ENCODE data around the gene GNAQ. TPM values are rescaled to one million over a fixed set of nuclear protein-coding genes. Genes with fewer than 3 reads are reported as not detected.

The GNAQ gene
- polyA plus RNA-seq, 1 donor (not counting 4 experiments of a cell fraction or from before 2014, with no cell fraction given) = 64.3 TPM

DNA sequence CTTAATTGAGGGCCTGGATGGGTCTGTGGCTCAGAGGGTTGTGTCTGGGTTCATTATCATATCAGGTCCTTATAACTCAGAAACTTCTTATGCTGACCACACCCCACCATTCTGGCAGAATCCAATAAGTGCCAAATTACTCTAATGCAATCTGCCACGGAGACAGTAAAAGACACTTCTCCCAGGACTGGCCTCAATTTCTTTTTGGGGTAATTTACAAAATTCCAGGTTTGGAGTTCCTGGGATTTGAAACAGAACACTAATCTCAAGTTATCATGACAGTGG lies 187.8 kb downstream of the GNAQ start:
- no peaks in the 10 kb centered on the region for H4K20me1 ChIP-seq (ENCODE audit: control insufficient read depth, extremely low read depth, insufficient read depth, low read length)
- H3K9ac ChIP-seq (ENCODE audit: control insufficient read depth, extremely low read depth, insufficient read depth, low read length) = no peak overlapping the region
- peaks cover 14% of the 10 kb centered on the region for H3K79me2 ChIP-seq (ENCODE audit: control insufficient read depth, insufficient read depth, low read length)
- DNase-seq (ENCODE audit: low read depth, low spot score) (no peak), FAIRE-seq (no peak)
- no peaks in the 10 kb centered on the region for H3K9me3 ChIP-seq (ENCODE audit: control insufficient read depth, low read depth, low read length)
- peaks cover 0 to 3% of the 10 kb centered on the region in 2 experiments for H3K36me3 ChIP-seq (ENCODE audit: control insufficient read depth in 2 of 2, extremely low read depth in 1 of 2, insufficient read depth in 2 of 2, low read length in 2 of 2)
- peaks cover 16% of the 10 kb centered on the region for H3K4me1 ChIP-seq (ENCODE audit: control insufficient read depth, extremely low read depth, insufficient read depth, low read length)
- no peak overlapping the region for H3K27ac ChIP-seq (ENCODE audit: control insufficient read depth, insufficient read depth, low read length)
- TF ChIP-seq CTCF (optimal IDR thresholded peaks at IDR 0.05 in 1 of 3, IDR thresholded peaks at IDR 0.05 in 1 of 3, conservative IDR thresholded peaks at IDR 0.05 in 1 of 3; ENCODE audit: extremely low read depth in 1 of 3, insufficient read depth in 2 of 3, low read length in 3 of 3) (no peak), EZH2 (IDR thresholded peaks at IDR 0.05; ENCODE audit: low read length) (no peak)
- H3K9me1 ChIP-seq (ENCODE audit: control insufficient read depth, extremely low read depth, insufficient read depth, low read length) = peaks cover 2% of the 10 kb centered on the region
- no peak overlapping the region for H3K4me3 ChIP-seq (ENCODE audit: control insufficient read depth in 2 of 3, extremely low read depth in 1 of 3, insufficient read depth in 2 of 3, low read depth in 1 of 3, low read length in 3 of 3)
- dilution Hi-C loops (cut with MboI; ENCODE audit: extremely low pct_ligation_motif_present, low sequenced_read_pairs) = no loop called here
- H3K27me3 ChIP-seq (ENCODE audit: control insufficient read depth, extremely low read depth, insufficient read depth, low read length) = no peaks in the 10 kb centered on the region
- H3K4me2 ChIP-seq (ENCODE audit: control insufficient read depth, extremely low read depth, insufficient read depth, low read depth, low read length) = no peak overlapping the region
- no peak overlapping the region for H2AFZ ChIP-seq (ENCODE audit: control insufficient read depth, low read length)

DNA sequence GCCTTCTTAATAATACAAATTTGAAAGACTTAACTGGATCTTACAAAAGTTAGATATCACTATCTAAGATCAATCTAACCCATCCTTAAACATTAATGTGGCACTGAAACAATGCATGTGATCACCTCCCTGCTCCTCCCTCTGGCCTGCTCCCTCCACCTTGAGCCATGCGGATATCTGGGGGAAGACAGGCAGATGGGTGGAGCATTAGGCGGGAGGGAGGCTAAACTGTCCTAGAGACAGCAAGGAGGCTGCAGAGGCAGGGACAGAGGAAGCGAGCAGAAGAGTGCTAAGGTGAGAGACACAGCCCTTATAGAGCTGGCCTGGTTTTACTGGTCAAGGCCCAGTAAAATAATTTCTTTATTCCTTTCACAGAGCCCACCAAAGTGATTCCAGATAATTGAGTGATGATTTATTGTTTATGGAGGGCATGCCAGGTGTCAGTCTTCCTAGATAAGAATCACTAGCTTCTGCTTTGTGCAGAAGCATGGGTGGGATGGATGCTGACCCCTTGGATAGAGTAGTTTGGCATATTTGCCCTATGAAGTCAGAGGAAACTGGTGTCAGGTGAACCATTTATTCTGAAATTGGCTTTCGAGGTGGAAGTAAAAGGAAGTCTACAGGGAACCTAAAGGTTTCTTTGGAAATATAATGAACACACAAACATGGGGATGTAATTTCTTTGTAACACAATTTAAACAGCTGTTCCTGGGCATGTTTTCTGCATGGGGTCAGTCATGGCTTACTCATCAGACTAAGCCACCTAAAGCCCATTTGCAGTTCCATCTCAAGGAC lies 188.3 kb downstream of the GNAQ start:
- Histone ChIP-seq H3K27me3 (ENCODE audit: control insufficient read depth, extremely low read depth, insufficient read depth, low read length) (no peaks in the 10 kb centered on the region), H3K79me2 (ENCODE audit: control insufficient read depth, insufficient read depth, low read length) (peaks cover 14% of the 10 kb centered on the region), H4K20me1 (ENCODE audit: control insufficient read depth, extremely low read depth, insufficient read depth, low read length) (no peaks in the 10 kb centered on the region), H3K4me2 (ENCODE audit: control insufficient read depth, extremely low read depth, insufficient read depth, low read depth, low read length) (no peak overlapping the region), H3K27ac (ENCODE audit: control insufficient read depth, insufficient read depth, low read length) (no peak overlapping the region), H3K9ac (ENCODE audit: control insufficient read depth, extremely low read depth, insufficient read depth, low read length) (no peak overlapping the region), H3K36me3 (ENCODE audit: control insufficient read depth in 2 of 2, extremely low read depth in 1 of 2, insufficient read depth in 2 of 2, low read length in 2 of 2) (peaks cover 0 to 2% of the 10 kb centered on the region in 2 experiments), H3K9me3 (ENCODE audit: control insufficient read depth, low read depth, low read length) (no peaks in the 10 kb centered on the region), H2AFZ (ENCODE audit: control insufficient read depth, low read length) (no peak overlapping the region), H3K9me1 (ENCODE audit: control insufficient read depth, extremely low read depth, insufficient read depth, low read length) (peaks cover 2% of the 10 kb centered on the region), H3K4me3 (ENCODE audit: control insufficient read depth in 2 of 3, extremely low read depth in 1 of 3, insufficient read depth in 2 of 3, low read depth in 1 of 3, low read length in 3 of 3) (no peak overlapping the region), H3K4me1 (ENCODE audit: control insufficient read depth, extremely low read depth, insufficient read depth, low read length) (peaks cover 16% of the 10 kb centered on the region)
- DNase-seq (ENCODE audit: low read depth, low spot score) (no peak), FAIRE-seq (no peak)
- dilution Hi-C loops (cut with MboI; ENCODE audit: extremely low pct_ligation_motif_present, low sequenced_read_pairs) = no loop called here
- TF ChIP-seq EZH2 (IDR thresholded peaks at IDR 0.05; ENCODE audit: low read length) = no peak
- no peak for TF ChIP-seq CTCF (optimal IDR thresholded peaks at IDR 0.05 in 1 of 3, IDR thresholded peaks at IDR 0.05 in 1 of 3, conservative IDR thresholded peaks at IDR 0.05 in 1 of 3; ENCODE audit: extremely low read depth in 1 of 3, insufficient read depth in 2 of 3, low read length in 3 of 3)

All from keratinocyte (primary cell).